ENCODE measurements around the gene TLCD4. TPM values are rescaled to one million over a fixed set of nuclear protein-coding genes. Genes with fewer than 3 reads are reported as not detected.

Gene TLCD4
- total RNA-seq, 4 donors from 2014 or later = 15.3 to 19.5 (median 17.8) TPM

DNA sequence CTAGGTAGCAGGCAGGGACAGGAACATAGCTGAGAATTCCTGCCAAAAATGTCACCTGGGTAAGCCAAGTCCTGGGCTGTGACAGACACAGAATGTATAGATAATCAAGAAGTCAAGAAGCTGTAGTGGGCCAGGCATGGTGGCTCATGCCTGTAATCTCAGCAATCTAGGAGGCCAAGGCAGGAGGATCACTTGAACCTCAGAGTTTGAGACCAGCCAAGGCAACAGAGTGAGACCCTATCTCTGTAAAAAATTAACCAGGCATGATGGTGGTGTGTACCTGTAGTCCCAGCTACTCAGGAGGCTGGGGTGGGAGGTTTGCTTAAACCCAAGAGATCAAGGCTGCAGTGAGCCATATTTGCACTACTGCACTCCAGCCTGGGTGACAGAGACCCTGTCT lies 41.1 kb upstream of the TLCD4 start:
- ATAC-seq = no peak
- Histone ChIP-seq H3K4me1 (peaks cover 0 to 17% (median 2%) of the 10 kb centered on the region in 3 donors), H3K27me3 (no peaks in the 10 kb centered on the region), H3K4me3 (no peak overlapping the region), H3K36me3 (no peaks in the 10 kb centered on the region), H3K27ac (no peak overlapping the region), H3K9me3 (no peaks in the 10 kb centered on the region)
- TF ChIP-seq EP300 (IDR thresholded peaks at IDR 0.05) = no peak
- TF ChIP-seq CTCF (IDR thresholded peaks at IDR 0.05) = no peak
- TF ChIP-seq POLR2AphosphoS5 (IDR thresholded peaks at IDR 0.05) = no peak
- TF ChIP-seq POLR2A (IDR thresholded peaks at IDR 0.05) = no peak

- TF ChIP-seq EP300 (IDR thresholded peaks at IDR 0.05) = no peak
- TF ChIP-seq CTCF (IDR thresholded peaks at IDR 0.05) = no peak
- TF ChIP-seq POLR2A (IDR thresholded peaks at IDR 0.05) = no peak
- TF ChIP-seq POLR2AphosphoS5 (IDR thresholded peaks at IDR 0.05) = no peak
- Histone ChIP-seq H3K27me3 (no peaks in the 10 kb centered on the region), H3K27ac (no peak overlapping the region), H3K9me3 (no peaks in the 10 kb centered on the region), H3K4me1 (no peaks in the 10 kb centered on the region), H3K36me3 (no peaks in the 10 kb centered on the region), H3K4me3 (no peak overlapping the region)
- no peak for ATAC-seq
- 89% methylated on average over 1 of the region's 1 CpG; no CpG with 5 or more reads in 1 of the 2 donors for WGBS, 2 donors (ENCODE audit: low coverage in 1 of 2)
These were observed 36.7 kb upstream of the TLCD4 start for GRCh38 chr1:95080446-95080845.

- ATAC-seq = no peak
- no peak overlapping the region for H3K4me3 ChIP-seq
- TF ChIP-seq POLR2AphosphoS5 (IDR thresholded peaks at IDR 0.05) = no peak
- H3K4me1 ChIP-seq = no peaks in the 10 kb centered on the region
- H3K36me3 ChIP-seq = no peaks in the 10 kb centered on the region
- no peaks in the 10 kb centered on the region for H3K9me3 ChIP-seq
- 71 to 83% methylated on average over 1 of the region's 1 CpG for WGBS, 2 donors (ENCODE audit: low coverage in 1 of 2)
- H3K27ac ChIP-seq = no peak overlapping the region
- no peaks in the 10 kb centered on the region for H3K27me3 ChIP-seq
These were observed 36.3 kb upstream of the TLCD4 start for GRCh38 chr1:95080879-95081278.

GRCh38 chr1:95084317-95085176 lies 32.6 kb upstream of the TLCD4 start:
- H3K4me1 ChIP-seq = peaks cover 2 to 18% (median 8%) of the 10 kb centered on the region in 3 donors
- no peak overlapping the region for H3K27ac ChIP-seq
- no peaks in the 10 kb centered on the region for H3K9me3 ChIP-seq
- peak; percentile 37 for ATAC-seq
- H3K4me3 ChIP-seq = no peak overlapping the region
- TF ChIP-seq CTCF (IDR thresholded peaks at IDR 0.05) = peak; percentile 45 to 65 (median 50)
- TF ChIP-seq POLR2A (IDR thresholded peaks at IDR 0.05) = no peak
- TF ChIP-seq POLR2AphosphoS5 (IDR thresholded peaks at IDR 0.05) = no peak
- no peaks in the 10 kb centered on the region for H3K27me3 ChIP-seq
- 69 to 90% methylated on average over 3 to 8 of the region's 8 CpGs for WGBS, 2 donors (ENCODE audit: low coverage in 1 of 2)
- H3K36me3 ChIP-seq = no peaks in the 10 kb centered on the region

DNA sequence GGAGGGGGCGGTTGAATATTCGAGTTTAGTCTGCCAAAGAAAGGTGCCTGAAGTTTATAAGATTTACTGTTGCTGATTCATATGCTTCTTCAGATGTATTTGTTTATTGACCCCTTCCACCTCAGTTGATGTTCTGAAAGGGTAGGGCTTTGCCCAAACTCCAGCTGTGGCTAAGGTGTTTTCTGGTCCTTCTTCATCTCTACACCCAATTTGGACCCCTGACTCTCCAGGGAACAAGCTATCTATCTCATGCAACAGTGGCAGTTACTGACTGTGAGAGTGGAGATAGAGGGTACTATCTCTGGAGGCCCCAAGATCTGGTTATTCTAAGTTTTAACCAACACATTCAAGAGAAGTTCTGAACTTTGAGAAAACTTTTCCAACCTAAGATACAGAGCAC lies 31.8 kb upstream of the TLCD4 start:
- Histone ChIP-seq H3K4me1 (peaks cover 2 to 18% (median 8%) of the 10 kb centered on the region in 3 donors), H3K9me3 (peaks cover 0 to 4% (median 0%) of the 10 kb centered on the region in 3 donors), H3K27me3 (no peaks in the 10 kb centered on the region), H3K4me3 (no peak overlapping the region), H3K27ac (no peak overlapping the region), H3K36me3 (no peaks in the 10 kb centered on the region)
- no peak for ATAC-seq
- WGBS, 2 donors (ENCODE audit: low coverage in 1 of 2) = 17 to 66% methylated on average over 1 to 2 of the region's 2 CpGs
- no peak for TF ChIP-seq POLR2AphosphoS5 (IDR thresholded peaks at IDR 0.05)
- TF ChIP-seq CTCF (IDR thresholded peaks at IDR 0.05) = no peak
